Globus pallidus (tissue), 1 donor: ENCODE results near the gene SLCO4A1.
A peak's percentile ranks its signal among the peaks of the same experiment; 100 is the strongest.

Experiments used
- DNase-seq: peaks from one replicate; pipeline ENCODE4 v3.0.0-alpha.2; 2015; ENCODE audit warnings: low spot score

The SLCO4A1 gene

GRCh38 chr20:62702895-62703852, 60.9 kb downstream of the SLCO4A1 start:
- no peak for DNase-seq

GRCh38 chr20:62703853-62704228, 61.5 kb downstream of the SLCO4A1 start:
- no peak for DNase-seq

- peak; percentile 11 for DNase-seq
These were observed 62.1 kb downstream of the SLCO4A1 start for GRCh38 chr20:62704341-62704948.

GRCh38 chr20:62705627-62706026, 63.3 kb downstream of the SLCO4A1 start:
- DNase-seq: no peak

- DNase-seq: no peak
These were observed 64.0 kb downstream of the SLCO4A1 start for GRCh38 chr20:62706344-62706743.

- no peak for DNase-seq
These were observed 64.6 kb downstream of the SLCO4A1 start for GRCh38 chr20:62706857-62707256.

- DNase-seq: no peak
These were observed 65.1 kb downstream of the SLCO4A1 start for GRCh38 chr20:62707276-62707920.

GRCh38 chr20:62707921-62708521, 65.7 kb downstream of the SLCO4A1 start:
- DNase-seq: no peak

GRCh38 chr20:62708591-62709536, 66.6 kb downstream of the SLCO4A1 start, which contains the start of gene NTSR1:
TSS of gene NTSR1 (plus strand) at chr20:62708836. CDS start at chr20:62709208, 372 bp downstream.
- DNase-seq: no peak

- DNase-seq: no peak
These were observed 67.2 kb downstream of the SLCO4A1 start for GRCh38 chr20:62709537-62709905.

GRCh38 chr20:62710221-62710885, 68.0 kb downstream of the SLCO4A1 start:
- no peak for DNase-seq

- no peak for DNase-seq
These were observed 68.8 kb downstream of the SLCO4A1 start for GRCh38 chr20:62710886-62711702.

- DNase-seq: no peak
These were observed 69.4 kb downstream of the SLCO4A1 start for GRCh38 chr20:62711703-62712101.

GRCh38 chr20:62712606-62713005, 70.3 kb downstream of the SLCO4A1 start:
- DNase-seq: no peak

- no peak for DNase-seq
These were observed 71.7 kb downstream of the SLCO4A1 start for GRCh38 chr20:62714006-62714405.

GRCh38 chr20:62714799-62715198, 72.5 kb downstream of the SLCO4A1 start:
- no peak for DNase-seq

GRCh38 chr20:62715201-62715600, 72.9 kb downstream of the SLCO4A1 start:
- DNase-seq: no peak

GRCh38 chr20:62716198-62716940, 74.1 kb downstream of the SLCO4A1 start:
- DNase-seq: no peak

GRCh38 chr20:62716941-62717310, 74.6 kb downstream of the SLCO4A1 start:
- no peak for DNase-seq
